Measurements from ENCODE around the gene XYLB.

DNA sequence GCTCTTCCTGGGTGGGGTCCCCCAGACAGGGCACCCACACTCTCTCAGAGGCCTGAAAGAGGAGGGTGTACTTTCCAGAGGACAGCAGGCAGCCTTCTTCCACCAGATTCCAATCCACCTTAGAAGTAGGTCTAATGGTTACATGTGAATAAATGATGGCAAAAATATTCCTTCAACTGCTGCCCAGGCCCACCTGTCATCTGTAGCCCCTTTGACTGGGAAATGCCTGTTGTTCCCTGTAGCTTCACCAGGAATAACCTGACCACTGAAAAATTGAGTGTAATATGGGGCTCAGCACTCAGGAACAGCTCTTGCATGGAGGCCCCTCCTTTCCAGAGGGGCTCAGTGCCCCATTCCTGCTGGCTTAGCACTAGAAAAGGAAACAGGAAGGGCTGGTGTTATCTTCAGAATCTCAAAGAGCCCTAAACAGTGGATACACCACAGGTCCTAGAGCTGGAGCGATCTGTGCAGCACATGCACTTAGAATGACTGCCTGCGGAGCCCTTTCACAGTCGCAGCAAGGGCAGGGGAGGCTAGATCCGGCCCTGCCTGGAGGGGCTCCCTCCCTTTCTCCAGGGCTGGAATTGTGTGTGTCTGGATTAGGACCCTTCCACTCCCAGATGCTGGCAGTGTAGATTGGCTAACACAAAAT lies 32.3 kb upstream of the XYLB start:
- no peak for TF ChIP-seq EZH2 (IDR thresholded peaks at IDR 0.05)
- no peak for TF ChIP-seq POLR2AphosphoS5 (IDR thresholded peaks at IDR 0.05; ENCODE audit: borderline replicate concordance, low read depth, low read length)
